Fibroblast of the conjunctiva (primary cell): ENCODE results near the gene PRKCG.

Experiments
- DNase-seq: peaks from one replicate; pipeline ENCODE4 v3.0.0-alpha.2; 2010; ENCODE audit warnings: low read depth

PRKCG gene

DNA sequence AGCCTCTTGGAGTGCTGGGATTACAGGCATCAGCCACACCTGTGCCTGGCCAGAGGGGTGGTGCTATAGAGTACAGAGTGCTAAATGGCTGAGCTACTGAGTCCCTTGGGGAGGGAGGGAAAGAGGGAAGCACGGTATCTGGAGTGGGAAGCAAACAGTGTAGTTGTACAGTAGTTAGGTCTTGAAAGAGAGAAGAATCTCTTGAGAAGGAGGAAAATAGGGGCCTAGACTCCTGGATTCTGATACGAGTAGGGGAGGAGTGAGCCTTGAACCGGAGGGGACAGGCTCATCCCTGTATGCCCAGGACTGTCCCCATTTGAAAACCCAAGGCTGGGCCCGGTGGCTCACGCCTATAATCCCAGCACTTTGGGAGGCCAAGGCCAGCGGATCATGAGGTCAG, 9.2 kb upstream of the PRKCG start:
- no peak for DNase-seq

- DNase-seq: no peak
These were observed 8.0 kb upstream of the PRKCG start for GRCh38 chr19:53873773-53874605.

- DNase-seq: no peak
These were observed 7.4 kb upstream of the PRKCG start for GRCh38 chr19:53874606-53874990.

DNA sequence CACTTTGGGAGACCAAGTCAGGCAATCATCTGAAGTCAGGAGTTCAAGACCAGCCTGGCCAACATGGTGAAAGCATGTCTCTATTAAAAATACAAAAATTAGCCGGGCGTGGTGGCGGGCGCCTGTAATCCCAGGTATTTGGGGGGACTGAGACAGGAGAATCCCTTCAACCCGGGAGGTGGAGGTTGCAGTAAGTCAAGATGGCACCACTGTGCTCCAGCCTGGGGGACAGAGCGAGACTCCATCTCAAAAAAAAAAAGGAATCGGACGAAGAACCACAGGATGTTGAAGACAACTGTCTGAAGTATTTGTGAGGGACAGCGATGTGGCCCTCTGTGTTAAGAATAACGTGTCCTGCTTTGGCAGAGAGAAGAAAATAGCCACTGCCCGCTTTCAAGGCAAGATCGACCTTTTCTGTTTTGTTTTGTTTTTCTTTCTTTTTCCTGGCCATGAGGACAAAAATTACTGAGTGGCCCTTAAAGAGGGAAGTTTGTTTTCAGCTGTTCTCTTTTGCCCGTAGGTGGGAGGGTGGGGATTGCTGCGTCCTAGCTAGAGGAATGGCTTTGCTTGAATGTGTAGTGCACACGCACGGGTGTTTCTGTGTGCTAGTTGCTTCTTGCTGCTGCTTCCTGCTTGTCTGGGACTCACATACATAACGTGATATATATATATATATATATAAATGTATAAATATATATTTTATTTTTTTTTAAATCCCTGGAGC, 6.2 kb upstream of the PRKCG start:
- no peak for DNase-seq

GRCh38 chr19:53876651-53877224, 5.3 kb upstream of the PRKCG start:
- no peak for DNase-seq

- no peak for DNase-seq
These were observed 4.6 kb upstream of the PRKCG start for GRCh38 chr19:53877361-53877766.

DNA sequence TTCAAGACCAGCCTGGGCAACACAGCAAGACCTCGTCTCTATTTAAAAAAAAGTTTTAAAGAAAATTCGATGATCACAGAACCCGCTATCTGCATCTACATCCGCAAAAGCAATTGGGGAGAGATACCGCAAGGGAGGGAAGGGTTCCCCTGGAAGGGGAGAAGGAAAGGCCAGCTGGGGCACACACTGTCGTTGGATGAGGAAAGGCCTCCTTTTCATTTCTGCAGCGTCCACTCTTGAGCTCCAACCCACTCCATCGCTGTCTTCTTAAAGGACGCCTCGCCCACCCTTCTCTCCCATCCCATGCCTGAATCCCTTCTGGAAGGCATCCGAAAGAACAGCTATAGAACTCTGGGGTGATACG, 3.2 kb upstream of the PRKCG start:
- no peak for DNase-seq

DNA sequence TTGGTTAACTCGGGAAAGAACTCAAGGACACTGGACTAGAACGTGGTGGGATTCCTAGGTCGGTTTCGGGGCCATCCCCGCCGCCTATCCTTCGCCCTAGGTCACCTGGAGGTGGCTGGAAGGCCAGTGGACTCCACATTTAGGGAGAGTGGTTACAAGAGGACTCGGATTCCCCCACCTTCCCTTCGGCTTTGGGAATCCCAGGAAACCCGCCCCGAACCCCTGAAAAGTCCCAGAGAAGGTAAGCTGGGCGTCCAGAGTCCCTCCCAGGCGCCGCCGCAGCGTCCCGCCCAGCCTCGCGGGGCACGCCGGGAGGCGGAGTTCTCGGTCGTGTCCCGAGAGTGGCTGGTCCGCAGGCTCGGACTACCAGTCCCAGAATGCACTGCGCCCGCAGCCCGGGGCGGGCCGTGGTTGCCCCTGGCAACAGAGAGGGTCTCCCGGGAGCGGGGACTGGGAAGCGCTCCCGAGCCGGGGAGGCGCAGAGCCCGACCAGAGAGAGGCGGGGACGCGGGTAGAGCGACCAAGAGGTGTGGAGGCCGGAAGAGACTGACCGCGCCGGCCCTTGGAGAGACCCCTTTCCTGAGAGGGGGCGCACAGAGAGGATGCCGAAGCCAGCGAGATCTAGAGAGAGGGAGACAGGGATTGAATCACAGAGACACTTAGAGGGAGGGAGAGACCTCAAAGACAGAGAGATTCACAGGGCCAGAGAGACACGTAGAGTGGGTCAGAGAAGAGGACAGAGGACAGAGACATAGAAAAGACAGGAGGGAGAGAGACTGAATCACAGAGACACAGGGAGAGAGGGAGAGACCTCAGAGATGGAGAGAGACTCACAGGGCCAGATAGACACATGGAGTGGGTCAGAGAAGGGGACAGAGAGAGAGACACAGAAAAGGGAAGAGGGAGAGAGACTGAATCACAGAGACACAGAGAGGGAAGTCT, 2.6 kb upstream of the PRKCG start:
- peak; percentile 89 for DNase-seq

GRCh38 chr19:53880711-53881481, 1.1 kb upstream of the PRKCG start:
- no peak for DNase-seq

DNA sequence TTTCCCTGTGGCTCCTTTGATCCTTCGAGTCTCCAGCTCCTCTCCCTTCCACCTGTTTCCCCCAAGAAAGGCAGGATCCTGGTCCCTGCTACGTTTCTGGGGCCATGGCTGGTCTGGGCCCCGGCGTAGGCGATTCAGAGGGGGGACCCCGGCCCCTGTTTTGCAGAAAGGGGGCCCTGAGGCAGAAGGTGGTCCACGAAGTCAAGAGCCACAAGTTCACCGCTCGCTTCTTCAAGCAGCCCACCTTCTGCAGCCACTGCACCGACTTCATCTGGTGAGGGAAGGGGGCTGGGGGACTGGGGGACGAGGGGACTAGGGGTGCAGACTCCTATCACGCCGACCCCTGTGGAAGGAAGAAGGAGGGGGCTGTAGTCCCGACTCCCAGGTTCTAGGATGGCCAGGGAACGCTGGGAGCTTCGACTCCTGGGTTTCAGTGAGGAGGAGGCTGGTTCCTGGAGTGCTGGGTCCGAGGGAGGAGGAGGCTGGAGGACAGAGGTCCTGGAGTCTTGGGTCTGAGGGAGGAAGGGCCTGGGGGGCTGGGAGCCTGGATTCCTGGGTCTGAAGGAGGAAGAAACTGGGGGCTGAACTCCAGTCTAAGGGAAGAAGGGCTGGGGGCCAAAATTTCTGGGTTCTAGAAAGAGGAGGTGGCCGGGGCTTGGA, 524 bp downstream of the PRKCG start:
- DNase-seq: no peak

DNA sequence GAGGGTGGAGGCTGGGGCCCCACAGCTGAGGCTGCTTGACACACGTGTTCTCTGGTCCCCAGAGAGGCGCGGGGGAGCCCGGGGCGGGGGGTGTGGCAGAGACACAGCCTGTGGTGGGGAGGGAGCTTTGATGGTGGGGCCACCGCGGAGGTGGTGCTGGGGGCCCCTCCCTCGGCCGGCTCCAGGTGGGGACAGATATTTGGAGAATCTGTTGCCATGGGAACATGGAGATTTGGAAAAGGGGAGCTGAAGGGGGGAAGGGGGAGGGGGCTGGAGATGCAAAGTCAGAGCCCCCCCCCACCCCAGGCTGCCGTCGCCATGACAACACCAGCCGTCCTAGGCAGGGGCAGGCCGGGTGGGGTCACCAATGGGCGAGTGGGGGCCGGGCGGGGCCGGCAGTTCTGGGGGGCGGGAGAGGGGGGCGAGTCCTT, 1.2 kb downstream of the PRKCG start:
- DNase-seq: no peak

DNA sequence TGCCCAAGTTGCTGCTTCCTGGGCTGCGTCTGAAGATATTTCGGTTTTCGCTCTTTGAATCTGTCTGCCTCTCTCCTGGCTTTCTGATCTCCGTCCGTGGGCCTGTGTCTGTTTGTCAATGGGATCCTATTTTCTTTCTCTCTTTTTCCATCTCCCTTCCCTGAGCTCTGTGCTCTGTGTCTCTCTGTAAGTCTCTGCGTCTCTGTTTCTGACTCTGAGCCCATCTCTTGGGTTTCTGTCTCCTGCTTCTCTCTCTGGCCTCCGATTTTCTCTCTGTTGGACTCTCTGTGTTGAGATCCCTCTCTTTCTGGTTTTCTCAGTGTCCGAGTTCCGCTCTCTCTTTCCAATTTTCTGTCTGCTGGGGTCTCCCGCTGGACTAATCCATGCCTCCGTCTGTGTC, 1.7 kb downstream of the PRKCG start:
- DNase-seq: no peak

DNA sequence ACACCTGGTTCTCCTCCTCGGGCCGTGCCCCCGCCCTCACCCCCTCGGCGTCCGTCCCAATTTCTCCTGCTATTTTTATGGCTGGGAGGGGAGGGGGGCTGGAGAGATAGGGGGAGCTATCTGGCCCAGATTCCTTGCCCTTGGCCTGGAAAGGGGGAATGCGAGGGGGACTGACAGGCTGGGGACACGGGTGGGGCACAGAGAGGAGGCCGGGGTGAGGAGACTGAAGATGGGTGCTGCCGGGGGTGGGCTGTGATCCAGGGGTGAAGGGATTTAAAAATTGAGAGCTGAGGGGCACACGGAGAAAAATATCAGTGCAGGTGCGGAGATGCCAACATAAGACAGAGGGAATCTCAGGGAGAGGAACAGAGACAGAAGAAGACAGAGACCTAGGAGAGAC, 2.3 kb downstream of the PRKCG start:
- DNase-seq: no peak

- DNase-seq: no peak
These were observed 3.0 kb downstream of the PRKCG start for GRCh38 chr19:53885036-53885435.

DNA sequence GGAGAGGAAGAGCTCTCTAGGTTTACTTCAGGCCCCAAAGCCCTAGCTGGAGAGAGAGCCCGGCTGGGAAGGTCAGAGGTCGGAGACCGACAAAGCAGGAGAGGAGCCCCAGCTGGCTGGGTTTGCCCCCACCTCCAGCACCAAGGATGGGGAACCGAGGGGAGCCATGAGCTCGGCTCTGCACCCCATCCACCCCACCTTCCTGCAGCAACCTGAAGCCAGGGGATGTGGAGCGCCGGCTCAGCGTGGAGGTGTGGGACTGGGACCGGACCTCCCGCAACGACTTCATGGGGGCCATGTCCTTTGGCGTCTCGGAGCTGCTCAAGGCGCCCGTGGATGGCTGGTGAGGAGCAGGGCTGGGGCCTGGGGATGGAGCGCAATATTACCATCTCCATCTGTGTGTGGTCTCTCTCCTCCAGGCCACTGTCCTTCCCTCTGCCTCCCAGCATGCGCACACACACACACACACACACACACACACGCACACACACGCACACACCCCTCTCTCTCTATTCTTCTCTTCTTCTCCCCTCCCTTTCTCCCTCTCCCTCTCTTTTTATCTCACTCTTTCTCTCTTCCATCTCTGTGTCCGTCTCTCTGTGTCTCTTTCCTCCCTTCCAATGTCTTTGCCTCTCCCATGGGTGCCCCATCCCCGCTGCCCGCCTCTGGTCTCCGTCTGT, 10.4 kb downstream of the PRKCG start:
- DNase-seq: no peak

DNA sequence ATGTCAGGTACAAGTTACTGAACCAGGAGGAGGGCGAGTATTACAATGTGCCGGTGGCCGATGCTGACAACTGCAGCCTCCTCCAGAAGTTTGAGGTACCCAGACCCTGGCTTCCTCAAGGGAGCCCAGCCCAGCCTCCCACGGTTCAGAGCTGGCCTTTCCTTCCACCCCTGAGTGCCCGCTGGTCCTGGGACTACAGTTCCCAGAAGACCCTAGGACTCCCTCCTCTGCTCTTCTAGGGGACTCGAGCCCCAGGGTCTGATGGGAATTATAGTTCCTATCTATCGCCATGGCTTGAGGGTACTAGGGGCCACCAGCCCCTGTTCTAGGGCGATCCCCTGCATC, 11.0 kb downstream of the PRKCG start:
- no peak for DNase-seq

- no peak for DNase-seq
These were observed 12.7 kb downstream of the PRKCG start for GRCh38 chr19:53894707-53895106.

DNA sequence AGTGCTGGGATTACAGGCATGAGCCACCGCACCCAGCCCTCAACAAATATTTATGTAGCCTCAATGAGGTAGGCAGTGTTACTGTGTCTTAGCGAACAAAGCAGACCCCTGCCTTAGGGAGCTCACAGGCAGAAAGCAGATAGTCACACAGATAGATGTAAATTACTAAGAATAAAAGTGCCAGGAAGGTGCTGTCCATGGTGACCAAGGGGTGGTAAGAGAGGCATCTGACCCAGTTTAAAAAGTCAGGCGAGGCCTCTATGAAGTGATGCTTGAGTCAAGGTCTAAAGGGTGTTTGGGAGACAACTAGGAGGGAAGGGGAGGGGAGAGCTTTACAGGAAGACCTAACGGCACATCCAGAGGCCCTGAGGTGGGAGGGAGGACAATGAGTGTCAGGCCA, 14.7 kb downstream of the PRKCG start:
- no peak for DNase-seq

- DNase-seq: no peak
These were observed 15.5 kb downstream of the PRKCG start for GRCh38 chr19:53897459-53897858.

DNA sequence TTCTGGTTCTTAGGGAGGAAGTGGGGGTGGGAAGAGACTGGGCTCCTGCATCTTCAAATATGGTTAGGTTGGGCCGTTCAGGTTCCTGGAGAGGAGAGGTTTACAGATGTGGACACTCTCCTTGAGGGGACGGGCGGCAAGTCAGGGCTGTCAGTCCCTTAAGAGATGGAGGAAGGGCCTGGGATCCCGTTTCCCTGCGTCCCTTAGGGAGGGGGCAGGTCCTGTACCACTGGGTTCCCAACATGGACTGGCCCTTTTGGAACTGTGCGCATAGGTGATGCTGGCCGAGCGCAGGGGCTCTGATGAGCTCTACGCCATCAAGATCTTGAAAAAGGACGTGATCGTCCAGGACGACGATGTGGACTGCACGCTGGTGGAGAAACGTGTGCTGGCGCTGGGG, 16.2 kb downstream of the PRKCG start:
- no peak for DNase-seq
